HepG2 (cell line): ENCODE measurements around the gene IGF2. TPM values are rescaled to one million over a fixed set of nuclear protein-coding genes. Genes with fewer than 3 reads are reported as not detected.

Experiments
- AFF4 ChIP-seq: sonication (generic); formaldehyde crosslinking; IDR thresholded peaks from 2 replicates; pipeline ENCODE4 v1.4.0; 2020; ENCODE audit warnings: missing genetic modification reagents
- HMG20B ChIP-seq: conservative IDR thresholded peaks from 2 replicates; pipeline ENCODE4 v1.6.1; 2016; ENCODE audit warnings: missing genetic modification reagents, missing compliant biosample characterization
- HNF4G ChIP-seq, 2 experiments: sonication (generic) in 1 of 2; formaldehyde crosslinking in 1 of 2; IDR thresholded peaks; 2 replicates each; pipeline versions ENCODE4 v1.4.0 to v1.6.1; 2011 to 2020; ENCODE audit warnings: borderline replicate concordance in 2 of 2, low read depth in 2 of 2, mild to moderate bottlenecking in 2 of 2, low read length in 1 of 2, missing genetic modification reagents in 1 of 2, moderate library complexity in 1 of 2
- KAT8 ChIP-seq: IDR thresholded peaks from 2 replicates; pipeline ENCODE4 v1.6.1; 2016; ENCODE audit warnings: missing genetic modification reagents, missing compliant biosample characterization
- KLF13 ChIP-seq: sonication (generic); formaldehyde crosslinking; IDR thresholded peaks from 2 replicates; pipeline ENCODE4 v1.4.0; 2020; ENCODE audit warnings: mild to moderate bottlenecking, missing genetic modification reagents
- MNT ChIP-seq: fragments of 450-650 bp; IDR thresholded peaks from 2 replicates; pipeline ENCODE4 v1.6.1; 2016
- MTA1 ChIP-seq: sonication (generic); formaldehyde crosslinking; IDR thresholded peaks from 2 replicates; pipeline ENCODE4 v1.4.0; 2020; ENCODE audit warnings: missing genetic modification reagents, mild to moderate bottlenecking, borderline replicate concordance
- NCOA5 ChIP-seq: sonication (generic); formaldehyde crosslinking; IDR thresholded peaks from 2 replicates; pipeline ENCODE4 v1.4.0; 2020; ENCODE audit warnings: missing genetic modification reagents
- NR2F6 ChIP-seq, 2 experiments: IDR thresholded peaks; 2 replicates each; pipeline ENCODE4 v1.6.1; 2016; ENCODE audit warnings: antibody characterized with exemption in 1 of 2, mild to moderate bottlenecking in 1 of 2
- SCMH1 ChIP-seq: sonication (generic); formaldehyde crosslinking; IDR thresholded peaks from 2 replicates; pipeline ENCODE4 v1.9.0; 2021; ENCODE audit warnings: missing genetic modification reagents, mild to moderate bottlenecking, borderline replicate concordance
- SMAD3 ChIP-seq: sonication (generic); formaldehyde crosslinking; IDR thresholded peaks from 2 replicates; pipeline ENCODE4 v1.4.0; 2020; ENCODE audit warnings: missing genetic modification reagents
- SNAI1 ChIP-seq: sonication (generic); formaldehyde crosslinking; IDR thresholded peaks from 2 replicates; pipeline ENCODE4 v1.5.0; 2020; ENCODE audit warnings: mild to moderate bottlenecking, missing genetic modification reagents, borderline replicate concordance
- SNAPC2 ChIP-seq: sonication (generic); formaldehyde crosslinking; IDR thresholded peaks from 2 replicates; pipeline ENCODE4 v1.8.1; 2022; ENCODE audit warnings: mild to moderate bottlenecking, missing genetic modification reagents
- SP2 ChIP-seq: sonication (generic); formaldehyde crosslinking; IDR thresholded peaks from 2 replicates; pipeline ENCODE4 v1.5.1; 2020; ENCODE audit warnings: mild to moderate bottlenecking, missing genetic modification reagents
- ZBTB43 ChIP-seq: sonication (generic); formaldehyde crosslinking; conservative IDR thresholded peaks from 2 replicates; pipeline ENCODE4 v1.4.0; 2020; ENCODE audit warnings: missing genetic modification reagents
- ZFYVE20 ChIP-seq: sonication (generic); formaldehyde crosslinking; IDR thresholded peaks from 2 replicates; pipeline ENCODE4 v1.8.0; 2023; ENCODE audit warnings: low read depth, mild to moderate bottlenecking, moderate library complexity, missing genetic modification reagents, borderline replicate concordance
- ZNF275 ChIP-seq: sonication (generic); formaldehyde crosslinking; IDR thresholded peaks from 2 replicates; pipeline ENCODE4 v1.8.0; 2022; ENCODE audit warnings: missing genetic modification reagents, mild to moderate bottlenecking, inconsistent platforms, borderline replicate concordance
- ZNF501 ChIP-seq: sonication (generic); formaldehyde crosslinking; IDR thresholded peaks from 2 replicates; pipeline ENCODE4 v1.5.1; 2020; ENCODE audit warnings: mild to moderate bottlenecking, moderate library complexity, missing genetic modification reagents
- ZNF563 ChIP-seq: sonication (generic); formaldehyde crosslinking; IDR thresholded peaks from 2 replicates; pipeline ENCODE4 v1.8.0; 2022; ENCODE audit warnings: mild to moderate bottlenecking, moderate library complexity, missing genetic modification reagents
- ZNF564 ChIP-seq: sonication (generic); formaldehyde crosslinking; IDR thresholded peaks from 2 replicates; pipeline ENCODE4 v1.8.1; 2023; ENCODE audit warnings: mild to moderate bottlenecking, missing genetic modification reagents
- polyA plus RNA-seq, 8 experiments: library from polyadenylated mRNA; depleted of rRNA in 3 of 8; stranded (reverse) in 7 of 8; unstranded in 1 of 8; fragments of >200 nt; fragmentation: Illumina TruSeq in 4 of 8; extraction: Trizol in 4 of 8; gene quantifications; 2 replicates each; pipeline versions ENCODE4 v1.2.1 to v1.2.3, GENCODE V29; 2011 to 2016; ENCODE audit warnings: low read depth in 4 of 8, missing spikeins in 1 of 8, mixed read lengths in 1 of 8; ENCODE audit not compliant: insufficient read depth in 1 of 8
- total RNA-seq, 5 experiments: library from RNA; depleted of rRNA; stranded (reverse); fragments of >200 nt; fragmentation: Illumina TruSeq; extraction: Trizol; gene quantifications; 2 replicates each; pipeline ENCODE4 v1.2.3, GENCODE V29; 2016; ENCODE audit warnings: low read depth in 1 of 5

Gene IGF2
- total and polyA plus RNA-seq, 2 of the 13 experiments (the other 11 are each of a cell fraction or from before 2014, with no cell fraction given): 79.1 to 254 TPM

GRCh38 chr11:2136209-2136951 lies 2.8 kb downstream of the IGF2 start (continued):
- no peak for TF ChIP-seq KLF13
- 0 out of 2 replicates have a peak, but pooled peaks have one; percentile 55 for TF ChIP-seq SNAI1 (CRISPR knock-in tag)
- no peak for TF ChIP-seq NR2F6 (IDR thresholded peaks at IDR 0.05)
- TF ChIP-seq NR2F6 (CRISPR knock-in tag; IDR thresholded peaks at IDR 0.05): no peak
- no peak for TF ChIP-seq NCOA5
- TF ChIP-seq HNF4G (IDR thresholded peaks at IDR 0.05; ENCODE audit: borderline replicate concordance, low read depth, low read length): no peak
- TF ChIP-seq HNF4G (CRISPR knock-in tag; IDR thresholded peaks at IDR 0.05; ENCODE audit: borderline replicate concordance, low read depth): no peak
- TF ChIP-seq ZNF563 (CRISPR knock-in tag): peak; percentile 39; the same call in 1 of the 2 replicates
- TF ChIP-seq AFF4 (CRISPR knock-in tag): peak; percentile 70; the same call in 1 of the 2 replicates
- no peak for TF ChIP-seq SNAPC2
- TF ChIP-seq SCMH1: no peak
- no peak for TF ChIP-seq MNT
- TF ChIP-seq ZBTB43: no peak
- TF ChIP-seq ZNF501 (CRISPR knock-in tag): peak; percentile 38
- TF ChIP-seq MTA1 (CRISPR knock-in tag): no peak
- no peak for TF ChIP-seq ZNF275 (CRISPR knock-in tag)
- TF ChIP-seq ZFYVE20 (CRISPR knock-in tag): no peak
- no peak for TF ChIP-seq KAT8
- no peak for TF ChIP-seq HMG20B (CRISPR knock-in tag)
- TF ChIP-seq SP2 (CRISPR knock-in tag): 0 out of 2 replicates have a peak, but pooled peaks have one; percentile 31
- TF ChIP-seq SMAD3 (CRISPR knock-in tag): no peak
- TF ChIP-seq ZNF564 (CRISPR knock-in tag): 0 out of 2 replicates have a peak, but pooled peaks have one; percentile 18
